ENCODE results near the gene BNIPL. TPM values are rescaled to one million over a fixed set of nuclear protein-coding genes. Genes with fewer than 3 reads are reported as not detected.
A peak's percentile ranks its signal among the peaks of the same experiment; 100 is the strongest.

Gene BNIPL
- total RNA-seq, 4 donors from 2014 or later = under 0.01 to 0.17 (median 0.12) TPM

DNA sequence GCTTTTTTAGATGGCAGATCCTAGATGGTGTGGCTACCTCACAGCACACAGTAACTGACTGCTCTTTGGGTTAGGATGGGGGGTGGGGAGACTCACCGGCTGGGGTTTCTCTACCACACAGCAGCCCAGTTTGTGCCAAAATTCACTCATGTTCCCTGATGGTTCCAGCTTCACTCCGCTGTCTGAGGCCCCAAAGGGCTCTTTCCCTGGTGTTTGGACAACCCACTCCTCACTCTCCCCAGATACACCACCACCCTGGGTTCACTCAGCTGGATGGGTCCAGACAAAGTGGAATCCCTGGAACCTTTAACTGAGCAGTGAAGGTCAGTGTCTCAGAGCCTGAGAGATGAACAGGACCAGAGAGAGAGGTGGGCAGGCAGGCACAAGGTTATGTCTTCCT lies 19.2 kb downstream of the BNIPL start:
- intact Hi-C loops (cut with DNase I) = loop anchor here (5.0 kb wide), 1 partner anchor 33 kb away; no protein-coding TSS in a partner anchor
- no peak for DNase-seq (ENCODE audit: extremely low spot score)
- Histone ChIP-seq H3K4me3 (no peak overlapping the region), H3K9me3 (no peaks in the 10 kb centered on the region), H3K36me3 (peaks cover 40 to 54% (median 52%) of the 10 kb centered on the region in 4 donors), H3K27ac (replicated peaks in 1 of 4) (peak overlapping the region; percentile 50 to 95 (median 91)), H3K4me1 (peaks cover 35 to 47% (median 44%) of the 10 kb centered on the region in 4 donors), H3K27me3 (no peaks in the 10 kb centered on the region)
- 100% methylated on average over 1 of the region's 2 CpGs for WGBS
- TF ChIP-seq EP300 (IDR thresholded peaks at IDR 0.05) (no peak), CTCF (IDR thresholded peaks at IDR 0.05) (no peak), POLR2A (IDR thresholded peaks at IDR 0.05; ENCODE audit: low read depth) (no peak), POLR2AphosphoS5 (IDR thresholded peaks at IDR 0.05) (no peak)

DNA sequence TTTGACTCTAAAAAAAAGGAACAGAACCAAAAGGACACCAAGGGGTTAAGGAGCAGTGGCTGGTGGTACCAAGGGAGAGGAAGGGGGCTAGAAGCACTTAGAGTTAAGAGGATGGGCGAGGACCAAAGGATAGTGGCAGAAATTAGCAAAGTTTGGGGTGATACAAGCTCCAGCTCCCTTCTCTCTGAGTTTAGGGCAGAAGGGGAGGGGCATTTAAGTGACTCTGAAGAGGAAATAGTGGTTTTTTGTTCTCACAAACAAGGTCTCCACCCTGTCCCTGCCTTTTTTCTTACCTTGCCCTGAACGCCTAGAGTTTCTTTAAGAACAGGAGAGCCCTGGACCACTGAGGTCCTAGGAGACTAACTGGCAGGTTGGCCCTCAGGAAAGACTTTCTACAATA lies 19.8 kb downstream of the BNIPL start:
- peaks cover 40 to 54% (median 52%) of the 10 kb centered on the region in 4 donors for H3K36me3 ChIP-seq
- TF ChIP-seq CTCF (IDR thresholded peaks at IDR 0.05) = no peak
- TF ChIP-seq POLR2AphosphoS5 (IDR thresholded peaks at IDR 0.05) = no peak
- no peak for TF ChIP-seq EP300 (IDR thresholded peaks at IDR 0.05)
- no peak for TF ChIP-seq POLR2A (IDR thresholded peaks at IDR 0.05; ENCODE audit: low read depth)
- H3K4me1 ChIP-seq = peaks cover 35 to 51% (median 47%) of the 10 kb centered on the region in 4 donors
- H3K27ac ChIP-seq (replicated peaks in 1 of 4) = peak overlapping the region; percentile 50 to 95 (median 91)
- intact Hi-C loops (cut with DNase I) = loop anchor here (5.0 kb wide), 1 partner anchor 34 kb away; no protein-coding TSS in a partner anchor
- WGBS = 44% methylated on average over 2 of the region's 2 CpGs
- no peaks in the 10 kb centered on the region for H3K27me3 ChIP-seq
- H3K9me3 ChIP-seq = no peaks in the 10 kb centered on the region
- DNase-seq (ENCODE audit: extremely low spot score) = no peak
- peak overlapping the region in 2 of 4 donors; percentile 2 to 6 for H3K4me3 ChIP-seq

DNA sequence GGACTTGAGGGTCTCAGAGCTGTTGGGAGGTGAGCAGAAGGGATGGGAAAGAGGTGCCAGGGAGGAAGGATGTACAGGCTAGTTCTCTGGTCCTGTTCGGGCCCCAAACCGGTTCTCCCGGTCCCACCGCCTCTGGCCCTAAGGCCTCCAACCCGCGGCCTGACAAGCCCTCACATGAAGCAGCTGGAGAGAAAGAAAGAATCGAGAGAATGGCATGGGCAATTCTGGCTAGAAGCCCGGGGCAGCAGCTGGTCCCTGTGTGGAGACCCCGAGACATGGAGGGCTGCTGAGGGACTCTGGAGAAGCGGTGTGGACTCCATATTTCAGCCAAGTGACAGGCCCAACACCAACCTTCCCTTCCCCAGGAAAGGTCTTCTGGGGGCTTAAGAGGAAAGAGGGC lies 22.3 kb downstream of the BNIPL start:
- peaks cover 23 to 30% (median 28%) of the 10 kb centered on the region in 4 donors for H3K36me3 ChIP-seq
- no peaks in the 10 kb centered on the region for H3K9me3 ChIP-seq
- H3K27ac ChIP-seq (replicated peaks in 1 of 4) = peak overlapping the region; percentile 88 to 96 (median 94)
- TF ChIP-seq POLR2AphosphoS5 (IDR thresholded peaks at IDR 0.05) (no peak), EP300 (IDR thresholded peaks at IDR 0.05) (no peak), CTCF (IDR thresholded peaks at IDR 0.05) (no peak), POLR2A (IDR thresholded peaks at IDR 0.05; ENCODE audit: low read depth) (no peak)
- H3K4me1 ChIP-seq = peaks cover 35 to 53% (median 47%) of the 10 kb centered on the region in 4 donors
- H3K27me3 ChIP-seq = no peaks in the 10 kb centered on the region
- DNase-seq (ENCODE audit: extremely low spot score) = no peak
- WGBS = under 1% methylated on average over 10 of the region's 10 CpGs
- peak overlapping the region; percentile 77 to 97 (median 92) for H3K4me3 ChIP-seq
- intact Hi-C loops (cut with DNase I) = loop anchor here (5.0 kb wide), 1 partner anchor 36 kb away; no protein-coding TSS in a partner anchor

- DNase-seq (ENCODE audit: extremely low spot score) = peak; percentile 95
- no peaks in the 10 kb centered on the region for H3K27me3 ChIP-seq
- 0% methylated on average over 13 of the region's 58 CpGs for WGBS
- TF ChIP-seq POLR2AphosphoS5 (IDR thresholded peaks at IDR 0.05) = peak; percentile 95 to 98
- peak in 2 of 3 experiments; percentile 63 to 71 for TF ChIP-seq CTCF (IDR thresholded peaks at IDR 0.05)
- TF ChIP-seq POLR2A (IDR thresholded peaks at IDR 0.05; ENCODE audit: low read depth) = peak; percentile 94
- no peak for TF ChIP-seq EP300 (IDR thresholded peaks at IDR 0.05)
- peaks cover 35 to 53% (median 47%) of the 10 kb centered on the region in 4 donors for H3K4me1 ChIP-seq
- H3K27ac ChIP-seq (replicated peaks in 1 of 4) = peak within 1 kb of the TSS; percentile 88 to 96 (median 94)
- peaks cover 16 to 23% (median 21%) of the 10 kb centered on the region in 4 donors for H3K36me3 ChIP-seq
- H3K4me3 ChIP-seq = peak within 1 kb of the TSS; percentile 77 to 97 (median 92)
- intact Hi-C loops (cut with DNase I) = loop anchor here (5.0 kb wide), 1 partner anchor 37 kb away; no protein-coding TSS in a partner anchor
- no peaks in the 10 kb centered on the region for H3K9me3 ChIP-seq
These were observed 23.0 kb downstream of the BNIPL start, which contains the start of gene CDC42SE1 for GRCh38 chr1:151059109-151060006. TSS of gene CDC42SE1 (minus strand) at chr1:151059622. CDS start at chr1:151055730, 3,892 bp downstream.

Measured in esophagus muscularis mucosa (tissue), 4 donors.